WERI-Rb-1 (cell line): ENCODE measurements around the gene ZNF669.

Experiments used
- DNase-seq: peaks from one replicate; pipeline ENCODE4 v3.0.0-alpha.2; 2020
- H3K27ac ChIP-seq: fragments of 250-450 bp; sonication (Bioruptor Pico); 2 replicates; pipeline ENCODE4 v1.5.1; 2020; ENCODE audit warnings: mild to moderate bottlenecking, moderate library complexity
- H3K27me3 ChIP-seq: fragments of 250-450 bp; sonication (Bioruptor Pico); 2 replicates; pipeline ENCODE4 v1.5.1; 2021; ENCODE audit warnings: mild to moderate bottlenecking, low read depth, moderate library complexity; ENCODE audit not compliant: insufficient read depth, severe bottlenecking
- H3K36me3 ChIP-seq: fragments of 250-450 bp; sonication (Bioruptor Pico); 2 replicates; pipeline ENCODE4 v1.5.1; 2020; ENCODE audit warnings: mild to moderate bottlenecking, moderate library complexity
- H3K4me3 ChIP-seq: 2 replicates; pipeline ENCODE4 v1.5.1; 2011; ENCODE audit warnings: low read depth, mild to moderate bottlenecking, control low read depth, low read length
- H3K9me3 ChIP-seq: fragments of 250-450 bp; sonication (Bioruptor Pico); 2 replicates; pipeline ENCODE4 v1.5.1; 2021; ENCODE audit warnings: mild to moderate bottlenecking, moderate library complexity; ENCODE audit not compliant: severe bottlenecking
- CTCF ChIP-seq: IDR thresholded peaks from 2 replicates; pipeline ENCODE4 v1.5.1; 2011; ENCODE audit warnings: low read depth, mild to moderate bottlenecking, control low read depth, inconsistent platforms, low read length

ZNF669 gene

DNA sequence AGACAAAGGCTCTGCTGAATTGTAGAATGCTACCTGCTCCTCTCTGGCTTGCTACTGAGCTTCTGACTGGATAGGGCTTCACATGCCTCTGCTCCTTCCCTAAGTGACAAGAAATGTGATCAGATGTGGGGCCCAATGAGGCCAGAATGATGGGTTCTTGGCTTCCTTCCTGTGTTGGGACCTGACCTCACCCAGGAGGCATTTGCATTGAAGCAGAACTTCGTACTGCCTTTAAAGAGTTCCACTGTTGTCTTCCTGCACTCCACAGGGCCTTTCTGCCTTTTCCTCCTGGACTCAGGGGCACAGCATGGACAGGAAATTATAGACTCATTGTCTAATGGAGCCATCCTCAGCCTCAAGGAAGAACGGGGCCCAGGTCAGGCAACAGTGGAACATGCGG is 39.9 kb downstream of the ZNF669 start:
- no peaks in the 10 kb centered on the region for H3K27me3 ChIP-seq
- H3K9me3 ChIP-seq = peaks cover 4% of the 10 kb centered on the region
- DNase-seq = no peak
- H3K27ac ChIP-seq = no peak overlapping the region
- peaks cover 5% of the 10 kb centered on the region; the same call in 1 of the 2 replicates for H3K36me3 ChIP-seq
- no peak for TF ChIP-seq CTCF
- H3K4me3 ChIP-seq = no peak overlapping the region

GRCh38 chr1:247060771-247061170 is 43.4 kb downstream of the ZNF669 start:
- Histone ChIP-seq H3K36me3 (peaks cover 5% of the 10 kb centered on the region; the same call in 1 of the 2 replicates), H3K9me3 (no peaks in the 10 kb centered on the region), H3K27ac (no peak overlapping the region), H3K4me3 (no peak overlapping the region), H3K27me3 (no peaks in the 10 kb centered on the region)
- TF ChIP-seq CTCF = no peak
- DNase-seq = no peak

- Histone ChIP-seq H3K9me3 (peaks cover 33% of the 10 kb centered on the region), H3K4me3 (no peak overlapping the region), H3K27me3 (no peaks in the 10 kb centered on the region), H3K27ac (no peak overlapping the region), H3K36me3 (peaks cover 3% of the 10 kb centered on the region)
- DNase-seq = no peak
- TF ChIP-seq CTCF = no peak
These were observed 48.1 kb downstream of the ZNF669 start for GRCh38 chr1:247056071-247056470.

DNA sequence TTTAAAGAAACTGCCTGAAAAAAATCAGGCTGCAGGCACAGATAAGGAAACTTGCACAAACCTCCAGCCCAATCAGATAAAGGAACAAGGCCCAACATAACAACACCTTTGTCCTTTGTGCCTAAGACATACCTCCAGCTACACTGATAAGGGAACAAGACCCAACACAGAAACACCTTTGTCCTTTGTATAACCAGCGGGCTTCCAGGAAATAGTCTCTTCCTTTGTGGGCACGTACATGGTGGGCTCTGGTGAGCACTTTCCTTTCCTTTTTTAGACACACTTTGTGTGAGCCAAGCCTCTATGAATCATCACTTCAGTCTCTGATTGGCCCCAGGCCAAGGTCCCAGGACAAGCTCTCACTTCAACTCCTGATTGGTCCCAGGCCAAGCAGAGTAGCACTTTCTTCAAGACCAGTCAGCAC is 49.2 kb downstream of the ZNF669 start:
- Histone ChIP-seq H3K9me3 (peaks cover 38% of the 10 kb centered on the region), H3K27ac (no peak overlapping the region), H3K36me3 (peaks cover 3% of the 10 kb centered on the region), H3K4me3 (no peak overlapping the region), H3K27me3 (no peaks in the 10 kb centered on the region)
- no peak for DNase-seq
- no peak for TF ChIP-seq CTCF
